Ecto neural progenitor cell (in vitro differentiated cells): ENCODE measurements around the gene CCDC88B.
"Not testable (repeated sequence)": the region's sequence is repeated elsewhere in the genome, so short reads cannot be mapped to it uniquely, and the experiment has no call there.

Source experiments
- DNase-seq: peaks from one replicate; pipeline ENCODE4 v3.0.0-alpha.2; 2018; ENCODE audit warnings: low spot score

The CCDC88B gene

GRCh38 chr11:64323373-64323772, 16.6 kb upstream of the CCDC88B start:
- DNase-seq, result no peak

- DNase-seq, result not testable (repeated sequence)
Observed at GRCh38 chr11:64323984-64324383, 16.0 kb upstream of the CCDC88B start.

- no peak for DNase-seq
Observed at GRCh38 chr11:64324692-64325469, 15.1 kb upstream of the CCDC88B start.

GRCh38 chr11:64327375-64327774, 12.6 kb upstream of the CCDC88B start:
- DNase-seq, result no peak

- DNase-seq, result no peak
Observed at GRCh38 chr11:64327993-64328392, 12.0 kb upstream of the CCDC88B start.

- DNase-seq, result no peak
Observed at GRCh38 chr11:64330888-64331287, 9.1 kb upstream of the CCDC88B start.

- DNase-seq, result no peak
Observed at GRCh38 chr11:64331569-64332371, 8.2 kb upstream of the CCDC88B start.

GRCh38 chr11:64333556-64333955, 6.4 kb upstream of the CCDC88B start:
- DNase-seq, result no peak

GRCh38 chr11:64334764-64335735, 5.0 kb upstream of the CCDC88B start:
- DNase-seq, result no peak

- DNase-seq, result no peak
Observed at GRCh38 chr11:64337538-64338249, 2.3 kb upstream of the CCDC88B start.

GRCh38 chr11:64338716-64339115, 1.3 kb upstream of the CCDC88B start:
- DNase-seq, result no peak

GRCh38 chr11:64339286-64339685, 718 bp upstream of the CCDC88B start:
- no peak for DNase-seq

- peak; percentile 91 for DNase-seq
Observed at GRCh38 chr11:64340671-64341335, 799 bp downstream of the CCDC88B start.

GRCh38 chr11:64341429-64341828, 1.4 kb downstream of the CCDC88B start:
- DNase-seq, result no peak

- peak; percentile 94 for DNase-seq
Observed at GRCh38 chr11:64341851-64342791, 2.1 kb downstream of the CCDC88B start.

- no peak for DNase-seq
Observed at GRCh38 chr11:64342869-64343745, 3.1 kb downstream of the CCDC88B start.

GRCh38 chr11:64343767-64344559, 4.0 kb downstream of the CCDC88B start:
- no peak for DNase-seq

GRCh38 chr11:64344787-64345186, 4.8 kb downstream of the CCDC88B start:
- DNase-seq, result no peak
